HG02763 (cell line): ENCODE data around the gene PTRH1.

Experiments
- ATAC-seq: cut with Tn5 transposase; IDR thresholded peaks from one replicate; pipeline ENCODE4 v1.9.1; 2021; ENCODE audit warnings: mild to moderate bottlenecking, moderate library complexity; ENCODE audit not compliant: unreplicated experiment

Gene PTRH1

GRCh38 chr9:127697575-127697974 is 17.9 kb downstream of the PTRH1 start:
- no peak for ATAC-seq

GRCh38 chr9:127694890-127695720 is 20.4 kb downstream of the PTRH1 start:
- no peak for ATAC-seq

GRCh38 chr9:127693697-127694096 is 21.8 kb downstream of the PTRH1 start:
- no peak for ATAC-seq

- no peak for ATAC-seq
These were observed 22.3 kb downstream of the PTRH1 start for GRCh38 chr9:127693143-127693542.

GRCh38 chr9:127692071-127692470 is 23.4 kb downstream of the PTRH1 start:
- ATAC-seq = no peak

GRCh38 chr9:127690735-127691134 is 24.7 kb downstream of the PTRH1 start:
- no peak for ATAC-seq

GRCh38 chr9:127689329-127690000 is 26.0 kb downstream of the PTRH1 start:
- no peak for ATAC-seq

- ATAC-seq = no peak
These were observed 28.7 kb downstream of the PTRH1 start for GRCh38 chr9:127686461-127687393.

GRCh38 chr9:127684576-127684975 is 30.9 kb downstream of the PTRH1 start:
- ATAC-seq = no peak

GRCh38 chr9:127683723-127684122 is 31.7 kb downstream of the PTRH1 start:
- ATAC-seq = no peak

- no peak for ATAC-seq
These were observed 32.9 kb downstream of the PTRH1 start for GRCh38 chr9:127682351-127683136.

GRCh38 chr9:127680846-127681245 is 34.6 kb downstream of the PTRH1 start:
- ATAC-seq = no peak

GRCh38 chr9:127680226-127680625 is 35.2 kb downstream of the PTRH1 start:
- ATAC-seq = no peak

- no peak for ATAC-seq
These were observed 36.0 kb downstream of the PTRH1 start for GRCh38 chr9:127679506-127679905.

- no peak for ATAC-seq
These were observed 38.8 kb downstream of the PTRH1 start for GRCh38 chr9:127676638-127677037.

- no peak for ATAC-seq
These were observed 42.2 kb downstream of the PTRH1 start for GRCh38 chr9:127673234-127673633.

GRCh38 chr9:127667906-127668305 is 47.6 kb downstream of the PTRH1 start:
- ATAC-seq = no peak

GRCh38 chr9:127667127-127667844 is 48.2 kb downstream of the PTRH1 start:
- ATAC-seq = no peak

GRCh38 chr9:127664678-127665507 is 50.6 kb downstream of the PTRH1 start:
- ATAC-seq = no peak
